NCI-H82 treated with DMSO at 0.1 percent for 48 hours (cell line): ENCODE results near the gene CES3.
"Not testable (repeated sequence)": the region's sequence is repeated elsewhere in the genome, so short reads cannot be mapped to it uniquely, and the experiment has no call there.

Source experiments
- DNase-seq: peaks from one replicate; lab custom pipeline; 2025; ENCODE audit not compliant: unreplicated experiment; lab: John Stamatoyannopoulos, UW

The CES3 gene

DNA sequence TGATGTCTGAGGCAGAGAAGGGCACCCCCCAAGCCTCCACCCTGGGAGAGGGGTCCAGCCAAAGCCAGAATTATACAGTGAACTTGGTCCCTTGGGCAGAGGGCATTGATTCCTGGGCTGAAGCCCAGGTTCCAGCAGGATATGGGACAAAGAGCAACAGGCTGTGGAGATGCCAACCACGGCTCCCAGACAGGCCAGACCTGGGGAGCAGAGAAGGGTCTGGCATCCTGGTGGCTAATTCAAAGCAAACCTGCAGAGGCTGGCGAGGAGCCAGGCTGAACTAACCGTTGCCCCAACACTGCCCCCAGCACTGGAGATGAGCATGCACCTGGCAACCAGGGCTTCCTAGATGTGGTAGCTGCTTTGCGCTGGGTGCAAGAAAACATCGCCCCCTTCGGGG lies 3.0 kb downstream of the CES3 start:
- no peak for DNase-seq

DNA sequence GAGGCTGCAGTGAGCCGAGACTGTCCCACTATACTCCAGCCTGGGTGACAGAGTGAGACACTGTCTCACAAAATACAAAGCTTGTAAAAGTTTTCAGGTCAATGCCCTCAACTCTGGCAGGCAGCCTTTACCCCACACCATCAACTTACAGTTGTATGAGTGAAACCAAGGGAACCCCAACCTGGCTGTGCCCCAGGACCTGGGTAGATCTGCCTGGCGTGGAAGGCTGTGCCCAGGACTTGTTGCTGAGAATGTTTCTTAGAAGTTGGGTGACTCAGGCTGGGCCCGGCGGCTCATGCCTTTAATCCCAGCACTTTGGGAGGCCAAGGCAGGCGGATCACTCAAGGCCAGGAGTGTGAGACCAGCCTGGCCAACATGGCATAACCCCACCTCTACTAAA lies 7.8 kb downstream of the CES3 start:
- DNase-seq, result no peak

DNA sequence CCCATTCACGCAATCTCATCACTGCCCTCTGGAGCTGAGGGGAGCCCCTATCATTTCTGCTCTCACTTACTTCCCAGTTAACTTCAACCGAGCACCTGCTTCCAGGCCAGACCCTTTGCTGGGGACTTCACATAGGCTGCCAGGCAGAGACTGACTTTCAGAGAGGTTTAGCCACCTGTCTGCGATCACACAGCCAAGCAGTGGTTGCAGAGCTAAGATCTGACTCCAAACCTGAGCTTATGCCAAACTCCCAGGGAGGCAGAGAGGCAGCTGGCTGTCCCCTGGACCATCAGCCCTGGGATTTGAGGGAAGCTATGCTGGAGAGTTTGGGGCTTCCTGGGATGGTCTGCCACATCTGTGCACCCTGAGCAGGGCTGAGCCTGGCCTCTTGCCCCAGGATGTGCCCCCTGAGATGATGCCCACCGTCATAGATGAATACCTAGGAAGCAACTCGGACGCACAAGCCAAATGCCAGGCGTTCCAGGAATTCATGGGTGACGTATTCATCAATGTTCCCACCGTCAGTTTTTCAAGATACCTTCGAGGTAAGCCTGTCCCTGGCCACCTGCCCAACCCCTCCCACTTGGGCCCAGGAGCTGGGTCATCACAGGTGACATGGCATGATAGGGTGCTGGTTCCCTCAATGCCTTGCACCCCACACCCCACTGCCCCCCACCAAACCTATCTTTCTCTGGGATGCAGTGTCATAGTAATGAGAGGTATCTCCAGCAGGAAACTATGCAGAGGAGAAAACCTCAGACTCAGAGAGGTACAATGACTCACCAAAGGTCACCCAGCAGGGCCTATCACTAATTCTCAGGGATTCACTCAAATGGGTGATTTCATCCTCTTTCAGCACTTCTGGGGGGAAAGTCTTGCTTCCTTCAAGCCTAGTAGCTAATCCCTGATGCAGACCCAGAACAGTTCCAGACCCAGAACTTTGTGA lies 10.0 kb downstream of the CES3 start:
- no peak for DNase-seq

DNA sequence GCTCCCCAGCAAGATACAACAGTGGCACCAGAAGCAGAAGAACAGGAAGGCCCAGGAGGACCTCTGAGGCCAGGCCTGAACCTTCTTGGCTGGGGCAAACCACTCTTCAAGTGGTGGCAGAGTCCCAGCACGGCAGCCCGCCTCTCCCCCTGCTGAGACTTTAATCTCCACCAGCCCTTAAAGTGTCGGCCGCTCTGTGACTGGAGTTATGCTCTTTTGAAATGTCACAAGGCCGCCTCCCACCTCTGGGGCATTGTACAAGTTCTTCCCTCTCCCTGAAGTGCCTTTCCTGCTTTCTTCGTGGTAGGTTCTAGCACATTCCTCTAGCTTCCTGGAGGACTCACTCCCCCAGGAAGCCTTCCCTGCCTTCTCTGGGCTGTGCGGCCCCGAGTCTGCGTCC lies 11.9 kb downstream of the CES3 start:
- no peak for DNase-seq

DNA sequence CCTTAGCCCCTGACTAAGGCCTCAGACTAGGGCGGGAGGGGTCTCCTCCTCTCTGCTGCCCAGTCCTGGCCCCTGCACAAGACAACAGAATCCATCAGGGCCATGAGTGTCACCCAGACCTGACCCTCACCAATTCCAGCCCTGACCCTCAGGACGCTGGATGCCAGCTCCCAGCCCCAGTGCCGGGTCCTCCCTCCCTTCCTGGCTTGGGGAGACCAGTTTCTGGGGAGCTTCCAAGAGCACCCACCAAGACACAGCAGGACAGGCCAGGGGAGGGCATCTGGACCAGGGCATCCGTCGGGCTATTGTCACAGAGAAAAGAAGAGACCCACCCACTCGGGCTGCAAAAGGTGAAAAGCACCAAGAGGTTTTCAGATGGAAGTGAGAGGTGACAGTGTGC lies 12.7 kb downstream of the CES3 start:
- DNase-seq, result no peak

DNA sequence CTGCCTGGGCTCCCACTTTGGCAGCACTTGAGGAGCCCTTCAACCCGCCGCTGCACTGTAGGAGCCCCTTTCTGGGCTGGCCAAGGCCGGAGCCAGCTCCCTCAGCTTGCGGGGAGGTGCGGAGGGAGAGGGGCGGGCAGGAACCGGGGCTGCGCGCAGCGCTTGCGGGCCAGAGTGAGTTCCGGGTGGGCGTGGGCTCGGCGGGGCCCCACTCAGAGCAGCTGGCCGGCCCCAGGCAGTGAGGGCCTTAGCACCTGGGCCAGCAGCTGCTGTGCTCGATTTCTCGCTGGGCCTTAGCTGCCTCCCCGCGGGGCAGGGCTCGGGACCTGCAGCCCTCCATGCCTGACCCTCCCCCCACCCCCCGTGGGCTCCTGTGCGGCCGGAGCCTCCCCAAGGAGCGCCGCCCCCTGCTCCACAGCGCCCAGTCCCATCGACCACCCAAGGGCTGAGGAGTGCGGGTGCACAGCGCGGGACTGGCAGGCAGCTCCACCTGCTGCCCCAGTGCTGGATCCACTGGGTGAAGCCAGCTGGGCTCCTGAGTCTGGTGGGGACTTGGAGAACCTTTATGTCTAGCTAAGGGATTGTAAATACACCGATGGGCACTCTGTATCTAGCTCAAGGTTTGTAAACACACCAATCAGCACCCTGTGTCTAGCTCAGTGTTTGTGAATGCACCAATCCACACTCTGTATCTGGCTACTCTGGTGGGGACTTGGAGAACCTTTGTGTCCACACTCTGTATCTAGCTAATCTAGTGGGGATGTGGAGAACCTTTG lies 13.3 kb downstream of the CES3 start:
- DNase-seq, result not testable (repeated sequence)

DNA sequence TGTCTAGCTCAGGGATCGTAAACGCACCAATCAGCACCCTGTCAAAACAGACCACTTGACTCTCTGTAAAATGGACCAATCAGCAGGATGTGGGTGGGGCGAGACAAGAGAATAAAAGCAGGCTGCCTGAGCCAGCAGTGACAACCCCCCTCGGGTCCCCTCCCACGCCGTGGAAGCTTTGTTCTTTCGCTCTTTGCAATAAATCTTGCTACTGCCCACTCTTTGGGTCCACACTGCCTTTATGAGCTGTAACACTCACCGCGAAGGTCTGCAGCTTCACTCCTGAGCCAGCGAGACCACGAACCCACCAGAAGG lies 13.8 kb downstream of the CES3 start:
- DNase-seq, result not testable (repeated sequence)

DNA sequence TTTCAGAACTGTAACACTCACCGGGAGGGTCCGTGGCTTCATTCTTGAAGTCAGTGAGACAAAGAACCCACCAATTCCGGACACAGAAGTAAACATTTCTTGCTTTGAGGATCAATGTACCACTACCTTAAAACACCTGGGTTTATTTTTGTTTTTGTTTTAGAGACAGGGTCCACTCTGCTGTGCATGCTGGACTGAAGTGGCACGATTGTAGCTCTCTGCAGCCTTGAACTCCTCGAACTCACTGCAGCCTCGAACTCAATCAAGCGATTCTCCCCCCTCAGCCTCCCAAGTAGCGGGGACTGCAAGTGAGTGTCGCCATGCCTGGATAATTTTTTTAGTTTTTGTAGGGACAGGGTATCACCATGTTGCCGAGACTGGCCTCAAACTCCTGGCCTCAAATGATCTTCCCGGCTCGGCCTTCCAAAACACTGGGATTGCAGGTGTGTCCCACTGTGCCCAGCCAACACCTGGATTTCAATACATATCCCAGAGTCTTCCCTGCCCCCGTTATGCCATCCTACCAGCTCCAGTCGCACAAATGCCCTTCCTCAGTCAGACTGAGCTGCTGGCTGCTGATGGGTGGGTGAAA lies 14.3 kb downstream of the CES3 start:
- DNase-seq, result no peak

DNA sequence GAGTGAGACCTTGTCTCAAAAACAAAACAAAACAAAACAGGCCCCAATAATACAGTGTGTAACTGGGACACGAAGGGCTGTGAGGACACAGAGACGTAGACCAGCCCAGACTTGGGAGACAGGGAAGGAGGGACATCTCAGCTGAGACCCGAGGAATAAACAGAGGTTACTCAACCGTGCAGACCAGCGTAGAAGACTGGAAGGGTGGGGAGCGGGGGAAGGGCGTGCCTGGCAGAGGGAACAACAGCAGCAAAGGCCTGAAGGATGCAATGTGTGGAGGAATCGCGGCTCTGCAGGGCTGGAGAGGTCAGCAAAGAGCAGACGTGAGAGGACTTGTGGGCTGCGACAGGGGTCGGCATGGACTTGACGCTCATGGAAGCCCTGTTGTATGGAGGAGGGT lies 15.7 kb downstream of the CES3 start:
- no peak for DNase-seq

DNA sequence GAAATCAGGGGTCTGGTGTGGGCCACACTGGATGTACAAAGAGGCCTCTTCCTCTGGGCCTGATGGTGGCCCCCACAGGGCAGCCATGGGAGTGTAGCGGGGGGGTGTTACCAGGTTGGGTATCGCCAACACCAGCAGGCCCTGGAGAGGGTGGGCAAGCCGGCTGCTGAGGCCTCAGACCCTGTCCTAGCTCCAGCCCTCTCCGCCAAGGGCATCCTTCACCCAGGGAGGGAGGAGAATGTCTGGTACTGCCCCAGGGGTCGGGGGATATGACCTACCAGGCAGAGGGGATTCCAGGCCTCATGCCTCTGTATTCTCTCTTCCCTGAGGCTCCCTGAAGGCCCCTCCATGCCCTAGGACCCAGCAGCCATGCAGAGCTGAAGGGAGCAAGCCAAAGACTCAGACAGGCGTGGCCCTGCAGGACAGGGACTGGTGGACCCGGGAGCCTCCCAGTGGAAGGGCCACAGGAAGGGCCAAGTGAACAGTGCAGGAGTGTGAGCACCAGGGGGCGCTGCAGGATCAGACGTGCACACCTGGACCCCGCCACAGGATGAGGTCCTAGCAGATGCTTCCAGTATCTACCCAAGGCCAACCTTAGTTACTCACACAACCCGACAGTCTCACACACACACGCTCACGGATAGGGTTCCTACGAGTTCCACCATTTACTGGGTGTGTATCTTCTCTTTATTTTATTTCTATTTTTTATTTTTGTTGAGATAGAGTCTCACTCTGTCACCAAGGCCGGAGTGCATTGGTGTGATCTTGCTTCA lies 16.5 kb downstream of the CES3 start:
- DNase-seq, result peak; percentile 81

DNA sequence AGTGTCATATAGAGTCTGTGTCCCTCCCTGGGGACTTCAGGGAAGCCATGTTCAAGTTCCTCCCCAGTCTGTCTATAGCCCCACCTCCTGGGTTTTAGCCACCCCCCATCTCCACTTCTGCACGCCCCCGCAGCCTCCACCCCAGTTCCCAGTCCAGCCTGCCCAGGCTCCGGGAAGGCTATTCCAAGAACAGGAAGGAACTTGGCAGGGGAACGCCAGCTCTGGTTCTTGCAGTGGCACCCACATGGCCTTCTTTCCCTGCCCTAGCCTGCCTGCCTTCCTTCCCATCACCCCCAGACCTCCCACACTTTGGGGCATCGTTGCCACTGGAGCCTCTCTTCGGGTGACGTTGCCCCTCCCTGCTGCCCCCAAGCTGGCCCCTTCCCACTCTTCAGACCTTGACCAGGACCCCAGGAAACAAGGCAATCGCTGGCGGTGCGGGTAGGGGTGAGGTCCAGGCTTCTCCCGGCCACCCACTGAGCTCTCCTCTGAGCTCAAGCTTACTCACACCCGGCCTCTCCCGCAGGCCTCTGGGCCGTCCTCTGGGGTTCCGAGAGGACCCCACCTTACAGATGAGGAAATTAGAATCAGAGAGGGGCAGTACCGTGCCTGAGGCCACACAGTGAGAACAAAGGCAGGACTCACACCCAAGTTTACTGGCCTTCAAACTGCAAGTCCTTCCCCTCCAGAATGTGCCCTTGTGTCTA lies 18.1 kb downstream of the CES3 start:
- DNase-seq, result no peak

DNA sequence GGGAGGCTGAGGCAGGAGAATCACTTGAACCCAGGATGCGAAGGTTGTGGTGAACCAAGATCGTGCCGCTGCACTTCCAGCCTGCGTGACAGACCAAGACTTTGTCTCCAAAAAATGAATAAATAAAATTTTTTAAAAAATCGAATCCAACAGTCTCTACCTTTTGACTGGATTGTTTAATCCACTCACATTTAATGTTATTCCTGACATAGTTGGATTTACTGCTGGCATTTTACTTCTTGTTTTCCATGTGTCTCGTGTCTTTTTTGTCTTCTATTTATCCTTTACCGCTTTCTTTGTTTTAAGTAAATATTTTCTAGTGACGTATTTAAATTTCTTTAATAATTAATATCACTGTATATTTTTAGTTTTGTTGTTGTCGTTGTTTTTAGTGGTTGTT lies 22.0 kb downstream of the CES3 start:
- DNase-seq, result no peak

DNA sequence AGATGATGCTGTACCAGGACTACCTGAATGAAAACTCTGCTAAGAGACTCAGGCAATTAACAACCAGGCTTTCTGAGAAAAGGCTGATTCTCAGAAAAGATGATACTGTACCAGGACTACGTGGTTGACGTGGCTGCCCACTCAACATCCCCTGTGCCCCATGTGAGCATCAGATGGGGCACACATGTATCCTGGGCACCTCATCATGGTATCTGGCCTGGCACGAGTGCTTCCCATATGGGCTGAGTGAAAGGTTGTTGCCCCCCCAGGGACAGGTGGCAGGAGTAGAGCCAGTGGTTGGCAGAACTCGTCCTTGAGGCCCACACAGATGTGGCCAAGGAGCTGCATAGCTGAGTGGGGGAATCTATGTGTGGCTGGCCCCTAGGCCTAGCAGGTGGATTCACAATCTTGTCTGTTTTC lies 23.8 kb downstream of the CES3 start:
- no peak for DNase-seq

DNA sequence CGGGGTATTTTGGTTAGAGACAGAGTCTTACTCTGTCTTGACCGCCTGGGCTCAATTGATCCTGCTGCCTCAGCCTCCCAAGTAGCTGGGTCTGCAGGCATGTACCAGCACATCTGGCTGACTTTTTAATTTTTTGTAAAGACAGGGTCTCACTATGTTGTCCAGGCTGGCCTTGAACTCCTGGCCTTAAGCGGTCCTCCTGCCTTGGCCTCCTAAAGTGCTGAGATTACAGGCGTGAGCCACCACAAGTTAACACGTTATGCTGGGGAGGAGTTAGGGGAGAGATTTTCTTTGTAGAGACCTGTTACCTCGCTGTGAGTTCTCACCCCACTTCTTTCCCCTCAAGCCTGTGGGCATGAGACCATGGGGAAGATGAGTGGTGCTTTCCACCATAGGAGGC lies 25.5 kb downstream of the CES3 start:
- no peak for DNase-seq

DNA sequence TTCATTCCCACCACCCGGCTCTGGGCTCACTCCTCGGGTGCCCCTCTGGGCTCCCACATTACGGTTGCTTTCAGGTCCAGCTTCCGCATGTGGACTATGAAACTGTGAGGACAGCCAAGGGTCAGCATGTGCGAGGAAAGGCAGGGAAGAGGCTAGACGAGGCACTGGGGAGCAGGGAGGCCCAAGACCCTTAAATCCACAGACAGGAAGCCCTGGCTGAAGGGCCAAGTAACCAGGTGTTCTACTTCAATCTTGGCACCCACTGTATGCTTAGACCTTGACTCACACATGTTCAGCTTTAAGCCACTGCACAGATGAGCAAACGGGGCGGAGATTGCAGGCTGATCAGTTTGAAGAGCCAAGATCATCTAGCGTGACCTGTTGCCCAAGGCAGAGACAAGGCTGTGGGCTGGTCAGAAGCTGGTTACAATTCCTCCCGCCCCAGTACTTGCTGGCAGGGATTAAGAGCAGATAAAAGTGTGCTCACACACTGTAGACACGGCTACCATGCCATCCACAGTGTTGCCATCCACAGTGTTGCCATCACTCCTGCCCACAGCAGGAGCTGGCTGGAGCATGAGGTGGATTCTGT lies 27.2 kb downstream of the CES3 start, which contains the start of gene CES4A:
CES4A (plus strand) TSS at position 393 of the 592 bp plus-strand sequence; CDS start at position 577, 184 bp downstream.
- no peak for DNase-seq

DNA sequence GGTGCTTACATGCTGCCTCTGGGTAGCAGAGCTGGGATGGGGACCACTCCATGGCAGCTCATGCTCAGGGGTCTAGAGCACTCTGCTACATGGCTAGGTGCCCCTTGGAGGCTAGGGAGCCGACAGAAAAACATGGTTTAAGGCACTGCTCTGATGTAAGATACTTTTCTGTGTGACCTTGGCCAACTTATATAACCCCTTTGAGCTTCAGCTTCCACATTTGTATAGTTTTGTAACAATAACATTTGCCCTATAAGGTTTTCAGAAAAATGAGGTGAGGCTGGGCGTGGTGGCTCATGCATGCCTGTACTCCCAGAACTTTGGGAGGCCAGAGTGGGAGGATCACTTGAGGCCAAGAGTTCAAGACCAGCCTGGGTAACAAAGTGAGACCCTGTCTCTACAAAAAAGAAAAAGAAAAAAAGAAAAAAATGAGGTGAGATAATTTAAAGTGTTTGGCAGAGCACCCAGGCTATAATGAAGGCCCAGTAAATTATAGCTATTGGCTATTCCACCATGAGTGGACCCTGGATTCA lies 30.5 kb downstream of the CES3 start:
- DNase-seq, result no peak

DNA sequence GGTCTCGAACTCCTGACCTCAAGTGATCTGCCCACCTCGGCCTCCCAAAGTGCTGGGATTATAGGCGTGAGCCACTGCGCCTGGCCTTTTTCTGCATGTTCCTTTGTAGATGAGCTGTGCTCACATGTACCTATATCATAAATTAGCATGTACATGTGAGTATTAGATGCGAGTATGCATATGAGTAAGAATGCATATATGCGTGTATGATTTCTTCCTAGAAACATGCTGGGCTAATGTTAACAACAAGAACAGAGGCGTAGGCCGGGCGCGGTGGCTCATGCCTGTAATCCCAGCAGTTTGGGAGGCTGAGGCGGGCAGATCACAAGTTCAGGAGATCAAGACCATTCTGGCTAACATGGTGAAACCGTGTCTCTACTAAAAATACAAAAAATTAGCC lies 32.5 kb downstream of the CES3 start:
- not testable (repeated sequence) for DNase-seq

DNA sequence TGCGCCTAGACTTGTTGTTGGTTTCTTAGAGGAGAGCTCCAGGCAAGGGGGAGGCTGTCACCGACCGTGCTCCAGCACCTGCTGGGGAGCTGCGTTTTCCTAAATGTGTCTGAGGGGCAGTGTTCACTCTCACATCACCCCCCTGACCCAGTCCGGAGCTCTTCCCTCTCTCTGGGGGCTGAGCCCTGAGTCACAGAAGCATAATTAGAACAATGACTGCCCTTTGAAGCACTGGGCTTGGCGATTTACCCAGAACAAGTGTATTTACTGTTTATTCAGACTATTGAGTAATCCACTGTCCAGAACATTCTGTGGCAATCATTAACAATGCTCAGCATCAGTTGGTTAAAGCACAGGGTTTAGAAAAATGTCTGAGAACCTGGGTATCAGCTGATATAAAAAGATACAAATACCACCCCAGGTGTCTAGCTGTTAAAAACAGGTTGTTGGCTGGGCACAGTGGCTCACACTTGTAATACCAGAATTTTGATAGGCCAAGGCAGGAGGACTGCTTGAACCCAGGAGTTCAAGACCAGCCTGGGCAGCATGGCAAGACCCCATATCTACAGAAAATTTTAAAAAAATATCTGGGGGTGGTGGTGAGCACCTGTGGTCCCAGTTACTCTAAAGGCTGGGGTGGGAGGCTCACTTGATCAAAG lies 35.4 kb downstream of the CES3 start:
- no peak for DNase-seq

DNA sequence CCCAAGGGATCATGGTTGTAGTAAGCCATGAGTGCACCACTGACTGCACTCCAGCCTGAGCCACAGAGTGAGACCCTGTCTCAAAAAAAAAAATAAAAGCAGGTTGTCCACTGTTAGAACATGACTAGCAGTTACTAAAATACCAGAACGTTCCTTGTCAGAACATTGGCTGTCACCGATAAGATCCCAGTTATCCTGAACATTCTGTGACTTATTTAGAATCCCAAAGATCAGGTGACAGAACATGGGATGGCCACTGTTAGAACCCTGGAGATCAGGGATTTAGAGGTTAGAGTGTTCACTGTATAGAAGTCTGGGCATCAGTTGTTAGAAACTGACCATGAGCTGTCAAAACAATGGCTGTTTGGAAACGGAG lies 35.9 kb downstream of the CES3 start:
- no peak for DNase-seq
